Muscle of leg (tissue), 11 donors: ENCODE data around the gene CCDC154. TPM values are rescaled to one million over a fixed set of nuclear protein-coding genes. Genes with fewer than 3 reads are reported as not detected.
A peak's percentile ranks its signal among the peaks of the same experiment; 100 is the strongest.

Experiments
- DNase-seq: peaks from one replicate; pipeline ENCODE4 v3.0.0; 2013
- H3K27ac ChIP-seq: one replicate; pipeline ENCODE4 v1.5.1; 2013; ENCODE audit warnings: mild to moderate bottlenecking, low read length, control low read depth
- H3K27me3 ChIP-seq: one replicate; pipeline ENCODE4 v1.6.1; 2013; ENCODE audit warnings: low read length; ENCODE audit not compliant: control insufficient read depth, insufficient read depth
- H3K36me3 ChIP-seq: one replicate; pipeline ENCODE4 v1.6.1; 2013; ENCODE audit warnings: low read length; ENCODE audit not compliant: control insufficient read depth, insufficient read depth
- H3K4me1 ChIP-seq: one replicate; pipeline ENCODE4 v1.6.1; 2013; ENCODE audit warnings: low read length; ENCODE audit not compliant: control insufficient read depth, insufficient read depth
- H3K4me3 ChIP-seq: one replicate; pipeline ENCODE4 v1.5.1; 2013; ENCODE audit warnings: low read length, control low read depth
- H3K9me3 ChIP-seq: replicated peaks from 2 replicates; pipeline ENCODE4 v1.6.1; 2013; ENCODE audit warnings: low read depth, low read length; ENCODE audit not compliant: control insufficient read depth
- WGBS: methylation state at CpG from one replicate; pipeline ENCODE4 v1.1.5; 2013; ENCODE audit warnings: missing lambda C conversion rate; ENCODE audit not compliant: insufficient coverage; 5-methylcytosine and 5-hydroxymethylcytosine counted together
- polyA plus RNA-seq, 8 donors: library from polyadenylated mRNA; unstranded; fragments of 120-200 nt; gene quantifications; one replicate each; pipeline versions ENCODE4 v1.2.1 to v1.2.3, GENCODE V29; 2013; ENCODE audit warnings: inconsistent platforms in 1 of 8, low replicate concordance in 1 of 8; ENCODE audit not compliant: insufficient read length in 8 of 8, insufficient read depth in 1 of 8
- total RNA-seq: library from RNA; stranded (reverse); fragments of 120-200 nt; gene quantifications from one replicate; pipeline ENCODE4 v1.2.4, GENCODE V29; 2013

Gene CCDC154
- total and polyA plus RNA-seq, 9 donors = 0.86 to 4.0 (median 2.1) TPM

- Histone ChIP-seq H3K27me3 (peaks cover under 1% of the 10 kb centered on the region), H3K4me3 (no peak overlapping the region), H3K36me3 (no peaks in the 10 kb centered on the region), H3K27ac (no peak overlapping the region), H3K9me3 (no peaks in the 10 kb centered on the region), H3K4me1 (peaks cover 34% of the 10 kb centered on the region)
- 87% methylated on average over 47 of the region's 47 CpGs for WGBS
- DNase-seq = no peak
Measured at GRCh38 chr16:1436731-1437355, 7.5 kb downstream of the CCDC154 start.

DNA sequence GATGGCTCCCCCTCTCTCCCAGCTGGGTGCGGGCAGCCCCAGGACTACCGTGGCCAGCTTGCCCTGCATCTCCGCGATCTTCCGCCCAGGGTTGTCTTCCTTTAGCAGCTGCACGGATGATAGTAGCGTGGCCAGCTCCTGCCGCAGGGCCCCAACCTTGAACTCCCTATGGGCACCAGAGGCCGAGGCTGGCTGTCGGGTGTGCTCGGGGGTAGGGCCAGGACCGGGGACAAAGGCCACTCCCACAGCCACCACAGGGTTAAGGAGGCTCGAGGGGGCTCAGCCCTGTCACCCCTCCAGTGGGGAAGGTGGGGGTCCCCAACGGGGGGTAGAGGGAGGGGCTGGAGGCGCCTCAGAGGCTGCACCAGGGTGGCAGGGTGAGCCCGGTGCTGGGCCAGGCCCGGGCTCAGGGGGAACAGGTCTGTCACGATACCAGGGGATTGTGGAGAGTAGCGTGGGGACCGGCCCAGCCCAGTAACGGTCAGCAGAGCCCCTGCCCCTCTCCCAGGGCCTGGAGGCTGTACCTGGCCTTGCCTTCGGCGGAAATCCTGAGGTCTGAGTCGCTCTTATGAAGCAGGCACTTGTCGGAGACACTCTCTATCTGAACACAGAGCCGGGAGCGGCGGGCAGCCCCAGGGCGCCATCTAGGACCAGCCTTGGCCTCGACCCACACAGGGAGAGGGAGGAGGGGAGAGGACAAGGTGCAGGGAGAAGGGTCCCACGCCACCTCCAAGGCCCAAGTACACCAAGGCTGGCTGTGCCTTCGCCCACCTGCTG, 8.2 kb downstream of the CCDC154 start:
- Histone ChIP-seq H3K27ac (no peak overlapping the region), H3K36me3 (no peaks in the 10 kb centered on the region), H3K4me1 (peaks cover 30% of the 10 kb centered on the region), H3K27me3 (peaks cover 4% of the 10 kb centered on the region), H3K4me3 (no peak overlapping the region), H3K9me3 (no peaks in the 10 kb centered on the region)
- WGBS = 75% methylated on average over 20 of the region's 32 CpGs
- DNase-seq = no peak

GRCh38 chr16:1434644-1435592, 9.4 kb downstream of the CCDC154 start:
- 89% methylated on average over 33 of the region's 40 CpGs for WGBS
- Histone ChIP-seq H3K27me3 (peaks cover 8% of the 10 kb centered on the region), H3K4me1 (peaks cover 38% of the 10 kb centered on the region)

DNA sequence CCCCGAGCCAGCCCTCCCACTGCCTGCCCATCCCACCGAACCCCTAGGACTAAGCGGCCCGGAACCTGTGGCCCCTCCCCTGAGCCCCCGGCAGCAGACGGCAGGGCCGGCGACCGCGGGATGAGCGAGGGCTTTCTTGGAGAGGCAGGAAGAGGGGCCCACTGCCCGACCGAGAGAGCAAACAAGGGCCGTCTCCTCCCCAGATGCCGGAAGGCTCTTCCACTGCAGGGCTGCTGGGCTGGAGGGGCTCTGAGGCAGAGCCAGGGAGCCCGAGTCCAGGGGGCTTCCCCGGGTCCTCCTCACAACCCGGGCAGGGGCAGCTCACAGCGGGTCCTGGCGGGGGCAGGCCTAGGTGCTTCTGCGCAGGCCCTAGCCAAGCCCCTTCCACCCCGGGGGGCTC, 10.6 kb downstream of the CCDC154 start:
- Histone ChIP-seq H3K9me3 (no peaks in the 10 kb centered on the region), H3K27ac (peak overlapping the region; percentile 29), H3K4me1 (peaks cover 49% of the 10 kb centered on the region), H3K4me3 (no peak overlapping the region), H3K27me3 (peaks cover 8% of the 10 kb centered on the region), H3K36me3 (no peaks in the 10 kb centered on the region)
- 25% methylated on average over 18 of the region's 22 CpGs for WGBS
- DNase-seq = no peak

More at GRCh38 chr16:1434644-1435592, 9.4 kb downstream of the CCDC154 start:
- Histone ChIP-seq H3K9me3 (no peaks in the 10 kb centered on the region), H3K4me3 (no peak overlapping the region), H3K27ac (no peak overlapping the region), H3K36me3 (no peaks in the 10 kb centered on the region)
- DNase-seq = no peak

GRCh38 chr16:1433263-1433560, 11.1 kb downstream of the CCDC154 start:
- no peaks in the 10 kb centered on the region for H3K36me3 ChIP-seq
- H3K4me1 ChIP-seq = peaks cover 54% of the 10 kb centered on the region
- H3K27ac ChIP-seq = no peak overlapping the region
- DNase-seq = no peak
- H3K9me3 ChIP-seq = no peaks in the 10 kb centered on the region
- 78% methylated on average over 14 of the region's 14 CpGs for WGBS
- H3K4me3 ChIP-seq = no peak overlapping the region
- H3K27me3 ChIP-seq = peaks cover 8% of the 10 kb centered on the region

DNA sequence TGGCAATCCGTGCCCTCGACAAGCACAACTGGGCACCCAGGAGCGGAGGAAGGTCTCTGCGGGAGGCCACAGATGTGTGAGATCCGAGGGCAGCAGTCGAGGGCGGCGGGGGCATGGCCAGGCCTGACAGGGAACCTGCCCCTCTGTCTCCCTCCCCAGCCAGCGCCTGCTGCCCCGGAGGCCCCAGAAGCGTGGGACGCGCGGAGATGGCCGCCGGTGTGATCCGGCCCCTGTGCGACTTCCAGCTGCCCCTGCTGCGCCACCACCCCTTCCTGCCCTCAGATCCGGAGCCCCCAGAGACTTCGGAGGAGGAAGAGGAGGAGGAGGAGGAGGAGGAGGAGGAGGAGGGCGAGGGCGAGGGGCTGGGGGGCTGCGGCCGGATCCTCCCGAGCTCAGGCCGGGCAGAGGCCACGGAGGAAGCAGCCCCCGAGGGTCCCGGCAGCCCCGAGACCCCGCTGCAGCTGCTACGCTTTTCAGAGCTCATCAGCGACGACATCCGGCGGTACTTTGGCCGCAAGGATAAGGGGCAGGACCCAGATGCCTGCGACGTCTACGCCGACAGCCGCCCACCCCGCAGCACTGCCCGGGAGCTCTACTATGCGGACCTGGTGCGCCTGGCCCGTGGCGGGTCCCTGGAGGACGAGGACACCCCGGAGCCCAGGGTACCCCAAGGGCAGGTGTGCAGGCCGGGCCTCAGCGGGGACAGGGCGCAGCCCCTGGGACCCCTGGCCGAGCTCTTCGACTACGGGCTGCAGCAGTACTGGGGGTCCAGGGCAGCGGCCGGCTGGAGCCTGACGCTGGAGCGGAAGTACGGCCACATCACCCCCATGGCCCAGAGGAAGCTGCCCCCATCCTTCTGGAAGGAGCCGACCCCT, 11.7 kb downstream of the CCDC154 start:
- H3K4me3 ChIP-seq = no peak overlapping the region
- no peaks in the 10 kb centered on the region for H3K36me3 ChIP-seq
- H3K27ac ChIP-seq = no peak overlapping the region
- H3K9me3 ChIP-seq = no peaks in the 10 kb centered on the region
- peaks cover 8% of the 10 kb centered on the region for H3K27me3 ChIP-seq
- WGBS = 77% methylated on average over 50 of the region's 63 CpGs
- no peak for DNase-seq
- peaks cover 54% of the 10 kb centered on the region for H3K4me1 ChIP-seq

DNA sequence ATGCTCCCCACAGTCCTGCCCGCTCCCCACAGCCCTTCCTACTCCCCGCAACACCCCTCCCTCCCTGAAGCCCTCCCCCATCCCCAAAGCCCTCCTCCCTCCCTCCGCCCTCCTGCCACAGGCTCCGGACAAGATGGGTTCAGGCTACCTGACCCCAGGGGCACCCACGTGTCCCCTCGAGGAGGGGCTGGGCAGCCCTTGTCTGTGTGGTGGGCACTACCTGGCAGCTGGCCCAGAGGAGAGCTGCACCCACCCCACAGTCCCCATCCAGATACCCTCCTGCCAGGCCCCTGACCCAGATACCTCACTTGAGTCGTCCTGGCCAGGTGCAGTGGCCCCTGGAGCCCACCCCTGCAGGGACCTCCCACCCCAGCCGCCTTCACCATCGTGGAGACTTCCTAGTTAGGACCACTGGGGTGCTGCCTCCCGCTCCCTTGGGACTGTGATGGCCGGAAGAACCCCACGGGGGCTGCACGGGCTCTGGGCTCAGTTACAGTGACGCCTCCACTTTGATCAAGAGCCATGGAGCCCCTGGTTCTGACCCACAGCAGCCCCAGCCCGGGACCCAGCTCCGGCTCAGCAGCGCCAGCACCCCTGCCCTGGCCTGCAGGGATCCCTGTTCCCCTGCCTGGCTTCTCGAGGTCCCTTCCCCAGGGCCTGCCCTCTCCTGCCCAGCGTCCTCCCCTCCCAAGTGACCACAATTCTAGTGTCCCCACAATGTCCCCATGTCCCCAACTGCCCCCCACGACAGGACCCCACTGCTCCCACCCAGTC, 12.7 kb downstream of the CCDC154 start:
- no peak for DNase-seq
- H3K4me3 ChIP-seq = no peak overlapping the region
- H3K36me3 ChIP-seq = no peaks in the 10 kb centered on the region
- H3K27ac ChIP-seq = no peak overlapping the region
- H3K9me3 ChIP-seq = no peaks in the 10 kb centered on the region
- peaks cover 54% of the 10 kb centered on the region for H3K4me1 ChIP-seq
- WGBS = 68% methylated on average over 18 of the region's 20 CpGs
- H3K27me3 ChIP-seq = peaks cover 8% of the 10 kb centered on the region

DNA sequence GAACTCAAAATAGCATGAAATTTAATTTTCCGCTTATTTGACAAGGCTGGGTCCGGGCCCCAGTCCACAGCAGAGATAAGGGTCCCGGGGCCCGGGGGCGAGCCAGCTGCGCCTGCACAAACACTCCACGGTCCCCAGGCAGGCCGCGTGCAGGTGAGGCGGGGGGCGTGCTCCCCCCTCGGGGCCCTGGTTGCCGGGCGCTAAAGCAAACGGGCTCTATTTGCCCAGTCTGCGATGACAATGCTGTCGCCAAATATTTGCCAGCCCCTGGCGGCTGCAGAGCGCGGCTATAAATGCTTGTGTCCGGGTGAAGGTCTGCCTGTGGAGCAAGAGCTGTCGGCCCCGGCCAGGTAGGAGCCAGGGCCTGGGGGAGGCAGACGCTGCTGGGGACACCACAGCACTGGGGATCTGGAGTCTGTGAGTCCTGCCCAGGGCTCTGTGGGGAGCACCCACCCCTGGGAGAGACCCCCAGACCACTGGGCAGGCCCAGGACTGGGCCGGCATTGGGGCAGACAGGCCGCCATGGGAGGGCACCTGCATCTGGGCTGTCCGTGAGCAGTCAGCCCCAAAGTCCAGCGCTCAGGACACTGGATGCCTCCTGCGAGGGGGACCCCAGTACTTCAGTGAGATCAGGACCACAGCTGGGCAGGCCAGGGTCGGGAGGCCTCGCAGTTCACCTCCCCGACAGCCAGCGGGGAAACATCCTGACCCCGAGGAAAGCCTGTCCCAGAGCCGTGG, 13.4 kb downstream of the CCDC154 start, which contains the start of gene PERCC1:
TSS of gene PERCC1 (plus strand) at position 320 of the 738 bp plus-strand sequence. CDS start 1,516 bp downstream, outside the sequence.
- H3K4me3 ChIP-seq = no peak within 1 kb of the TSS

More for the DNA sequence above, 13.4 kb downstream of the CCDC154 start, which contains the start of gene PERCC1:
- Histone ChIP-seq H3K27me3 (peaks cover 8% of the 10 kb centered on the region), H3K36me3 (no peaks in the 10 kb centered on the region), H3K27ac (no peak within 1 kb of the TSS), H3K4me1 (peaks cover 54% of the 10 kb centered on the region), H3K9me3 (no peaks in the 10 kb centered on the region)
- no peak for DNase-seq
- 51% methylated on average over 35 of the region's 35 CpGs for WGBS
